Frontal cortex (tissue), 4 donors: ENCODE measurements around the gene CAPN13. TPM values are rescaled to one million over a fixed set of nuclear protein-coding genes. Genes with fewer than 3 reads are reported as not detected.

ENCODE experiments used
- DNase-seq, 2 donors: peaks; one replicate each; pipeline ENCODE4 v3.0.0; 2012; ENCODE audit warnings: low spot score in 2 of 2
- FAIRE-seq: peaks from 2 replicates; lab custom pipeline; 2012; peaks lifted over from hg19 to GRCh38; lab: Jason Lieb, UNC
- total RNA-seq: library from RNA; depleted of rRNA; stranded (reverse); fragments of >200 nt; gene quantifications from one replicate; pipeline ENCODE4 v1.2.3, GENCODE V29; 2014
- donor health status: control.
- donor health status: control.
- donor health status: control.

Gene CAPN13
- total RNA-seq, 1 donor from 2014 or later = not detected

DNA sequence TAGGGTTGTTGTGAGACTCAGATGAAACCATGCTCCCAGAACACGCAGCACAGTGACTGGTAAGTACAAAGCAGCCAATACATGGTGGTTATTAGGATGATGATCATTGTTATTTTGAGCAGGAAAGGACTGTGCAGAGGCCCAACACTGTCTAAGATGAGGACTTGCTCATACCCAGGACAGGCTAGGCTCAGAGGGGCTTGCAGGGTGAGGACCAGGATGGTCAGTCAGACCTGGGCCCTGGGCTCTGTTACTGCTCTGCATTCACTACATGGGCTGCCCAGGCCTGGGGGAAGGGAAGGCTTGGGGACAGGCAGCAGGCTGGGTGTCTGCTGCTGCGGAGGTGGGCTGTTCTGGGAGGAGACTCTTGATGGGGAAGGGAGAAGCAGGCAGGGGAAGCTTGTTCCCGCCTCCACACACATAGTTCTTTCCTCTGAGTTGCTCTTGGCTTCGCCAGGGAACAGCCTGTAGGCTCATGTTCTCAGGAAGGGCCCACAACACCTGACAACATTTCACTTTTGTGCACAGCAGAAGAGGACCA, 17.5 kb downstream of the CAPN13 start:
- no peak for DNase-seq
- FAIRE-seq = no peak

DNA sequence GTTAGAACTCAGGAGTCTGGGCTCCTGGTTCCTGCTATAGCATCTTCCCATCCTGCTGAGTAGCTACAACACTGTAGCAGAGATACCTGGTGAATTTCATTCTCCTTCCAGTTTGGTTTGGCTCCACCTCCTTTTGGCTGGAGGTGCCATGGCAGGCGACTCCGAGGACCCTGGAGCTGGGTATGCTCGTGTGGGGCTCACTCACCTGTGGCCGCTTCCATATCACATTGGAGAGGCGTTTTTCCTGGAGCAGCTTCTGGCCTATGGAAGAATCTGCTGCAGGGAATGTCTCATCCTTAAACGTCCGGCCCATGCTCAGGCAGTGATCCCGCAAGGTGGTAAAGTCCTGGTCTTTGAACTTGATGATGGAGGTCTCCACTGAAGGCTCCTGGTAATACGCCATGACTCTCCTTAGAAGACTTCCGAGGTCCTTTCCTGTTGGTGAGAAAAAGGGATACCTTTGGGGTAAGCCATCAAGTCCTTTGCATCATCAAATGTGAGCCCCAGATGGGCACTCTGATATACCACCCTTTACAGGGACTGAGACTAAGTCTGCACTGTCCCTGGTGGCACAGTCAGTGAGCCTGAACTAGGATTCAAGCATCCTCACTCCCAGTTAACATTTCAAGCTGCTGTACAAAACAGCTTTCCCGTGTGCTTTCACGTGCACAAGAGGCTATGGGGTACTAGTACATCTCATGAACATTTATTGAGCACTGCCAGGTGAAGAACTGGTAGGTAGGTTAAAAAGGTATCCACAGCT, 20.1 kb downstream of the CAPN13 start:
- FAIRE-seq = no peak
- no peak for DNase-seq

DNA sequence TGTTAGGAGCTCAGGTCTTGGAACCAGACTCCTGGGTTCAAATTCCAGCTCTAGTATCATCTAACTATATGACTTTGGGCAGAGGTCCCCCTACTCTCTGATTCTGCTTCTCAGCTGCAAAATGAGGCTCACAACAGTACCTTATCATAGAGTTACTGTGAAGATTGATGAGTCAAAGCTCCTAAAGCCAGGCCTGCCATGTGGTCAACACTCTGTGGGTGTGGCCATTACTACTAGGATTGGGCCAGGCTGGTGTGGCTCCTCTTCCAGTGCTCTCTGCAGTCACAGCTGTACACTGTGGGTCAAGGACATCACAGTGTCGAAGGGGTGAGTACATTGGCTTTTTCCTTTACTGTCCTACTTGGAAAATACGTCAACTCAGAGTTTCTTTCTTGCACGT, 22.6 kb downstream of the CAPN13 start:
- no peak for FAIRE-seq
- no peak for DNase-seq

DNA sequence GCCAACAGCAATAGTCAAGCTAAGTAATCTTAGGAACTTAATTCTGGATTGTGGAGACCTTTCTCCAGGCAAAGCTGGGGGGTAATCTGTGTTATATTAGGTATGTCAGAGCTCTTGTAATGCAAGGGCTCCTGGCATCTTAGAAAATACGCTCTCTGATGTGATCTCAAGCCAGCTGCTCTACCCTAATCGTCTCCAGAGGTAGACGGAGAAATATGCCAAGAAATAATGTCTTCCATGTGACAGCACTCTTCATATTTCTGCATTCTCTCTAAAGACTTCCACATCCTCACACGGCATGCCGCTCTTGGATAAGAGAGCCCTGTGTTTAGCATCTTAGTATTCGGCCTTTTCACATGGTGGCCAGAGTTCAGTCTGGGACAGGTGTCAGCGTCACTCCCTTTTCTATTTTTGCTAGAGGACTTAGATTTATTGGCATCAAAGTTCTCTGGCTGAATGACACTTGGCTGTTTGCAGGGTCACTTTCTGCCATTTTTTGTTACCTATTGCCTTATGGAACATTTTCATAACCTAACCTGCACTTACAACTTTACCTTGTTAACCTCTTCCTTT, 25.2 kb downstream of the CAPN13 start:
- FAIRE-seq (no peak), DNase-seq (no peak)

DNA sequence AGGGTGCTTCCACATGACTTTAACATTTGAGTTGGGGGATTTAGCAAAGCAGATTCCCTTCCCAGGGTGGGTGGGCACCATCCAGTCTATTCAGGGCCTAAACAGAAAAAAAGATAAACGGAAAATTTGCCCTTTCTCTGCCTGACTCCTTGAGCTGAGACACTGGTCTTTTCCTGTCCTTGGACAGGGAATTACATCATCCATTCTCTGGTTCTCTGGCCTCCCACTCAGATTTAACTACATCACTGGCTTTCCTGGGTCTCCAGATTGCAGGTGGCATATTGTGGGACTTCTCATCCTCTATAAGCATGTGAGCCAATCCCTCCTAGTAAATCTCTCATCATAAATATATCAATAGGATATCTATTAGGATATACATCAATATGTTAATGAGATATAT, 25.8 kb downstream of the CAPN13 start:
- FAIRE-seq (no peak), DNase-seq (no peak)

DNA sequence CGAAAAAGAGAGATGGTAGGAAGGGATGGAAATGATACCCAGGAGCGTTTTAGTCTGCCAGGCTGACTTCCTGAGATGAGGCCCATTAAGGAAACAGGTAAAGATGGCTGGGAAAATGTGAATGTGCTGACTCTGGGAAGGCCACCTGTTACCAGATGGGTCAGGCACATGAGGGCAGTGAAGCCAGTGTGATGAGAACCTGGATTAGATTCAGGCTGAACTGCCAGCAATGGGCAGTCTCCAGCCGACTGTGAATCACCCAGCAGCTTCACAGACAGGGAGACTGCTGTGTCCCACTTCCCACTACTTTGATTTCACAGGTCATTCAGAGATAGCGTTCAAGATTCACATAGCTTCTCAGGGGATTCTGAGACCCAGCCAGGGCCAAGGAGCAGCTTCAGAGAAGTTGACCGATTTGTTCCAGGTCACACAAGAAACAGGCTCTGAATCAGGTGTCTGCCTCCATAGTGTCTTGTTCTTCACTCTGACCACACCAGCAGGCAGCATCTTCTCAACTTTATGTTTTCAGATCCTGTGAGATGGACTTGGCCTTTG, 26.4 kb downstream of the CAPN13 start:
- DNase-seq = no peak
- FAIRE-seq = no peak

DNA sequence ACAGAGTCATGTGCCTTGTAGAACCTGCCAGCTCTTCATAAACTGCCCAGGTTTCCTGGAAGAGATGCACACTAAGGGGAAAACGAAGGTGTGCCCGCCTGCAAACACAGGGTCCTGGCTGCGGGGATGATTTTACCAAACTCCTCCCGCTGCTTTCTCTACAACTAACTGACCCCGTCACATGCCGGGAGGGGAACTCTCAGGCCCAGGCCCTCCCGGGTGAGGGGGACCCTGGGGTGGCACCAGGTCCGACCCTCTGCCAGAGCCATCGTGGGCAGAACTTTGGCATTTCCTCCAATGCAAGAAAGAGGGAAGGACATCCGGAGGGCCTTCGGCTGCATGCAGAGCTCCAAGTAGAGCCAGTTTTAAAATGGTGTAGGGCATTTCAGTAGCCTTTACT, 28.6 kb downstream of the CAPN13 start:
- DNase-seq (no peak), FAIRE-seq (no peak)

DNA sequence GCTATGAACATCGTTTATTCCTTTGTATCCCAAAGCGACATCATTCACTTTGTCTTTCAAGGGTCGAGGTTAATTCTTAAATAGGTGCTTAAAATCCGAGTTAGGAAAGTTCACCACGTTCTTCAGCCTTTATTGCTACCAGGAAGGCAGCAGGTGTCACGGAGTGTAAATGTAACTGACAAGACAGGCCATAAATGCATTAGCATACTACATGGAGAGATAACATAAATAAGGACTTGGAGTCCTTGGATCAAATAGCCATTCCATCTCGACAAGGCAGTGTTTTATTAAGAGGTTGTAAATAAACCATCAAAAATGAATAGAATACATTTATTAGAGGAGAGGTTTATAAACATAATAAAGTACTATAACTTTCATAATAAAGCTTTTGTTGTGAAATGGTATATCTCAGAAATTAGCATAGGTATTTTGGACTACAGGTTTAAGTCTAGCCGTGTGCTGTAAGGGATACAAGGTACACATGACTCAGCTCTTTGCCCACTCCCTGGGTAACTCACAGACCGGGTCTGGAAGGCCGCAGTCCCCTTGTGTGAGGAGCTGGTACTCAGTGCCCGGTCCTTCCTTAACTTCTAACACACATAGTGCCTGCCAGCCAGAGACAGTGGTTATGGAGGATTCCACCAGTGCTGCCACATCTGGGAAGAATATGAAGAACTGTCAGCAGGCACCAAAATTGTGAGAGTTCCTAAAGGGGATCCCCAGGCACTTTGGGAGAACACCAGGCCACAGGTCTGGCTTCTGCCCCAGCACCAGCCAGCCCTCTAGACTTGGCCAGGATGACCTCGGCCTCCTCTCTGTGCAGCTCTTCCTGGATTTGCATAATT, 29.4 kb downstream of the CAPN13 start:
- DNase-seq (no peak), FAIRE-seq (no peak)

DNA sequence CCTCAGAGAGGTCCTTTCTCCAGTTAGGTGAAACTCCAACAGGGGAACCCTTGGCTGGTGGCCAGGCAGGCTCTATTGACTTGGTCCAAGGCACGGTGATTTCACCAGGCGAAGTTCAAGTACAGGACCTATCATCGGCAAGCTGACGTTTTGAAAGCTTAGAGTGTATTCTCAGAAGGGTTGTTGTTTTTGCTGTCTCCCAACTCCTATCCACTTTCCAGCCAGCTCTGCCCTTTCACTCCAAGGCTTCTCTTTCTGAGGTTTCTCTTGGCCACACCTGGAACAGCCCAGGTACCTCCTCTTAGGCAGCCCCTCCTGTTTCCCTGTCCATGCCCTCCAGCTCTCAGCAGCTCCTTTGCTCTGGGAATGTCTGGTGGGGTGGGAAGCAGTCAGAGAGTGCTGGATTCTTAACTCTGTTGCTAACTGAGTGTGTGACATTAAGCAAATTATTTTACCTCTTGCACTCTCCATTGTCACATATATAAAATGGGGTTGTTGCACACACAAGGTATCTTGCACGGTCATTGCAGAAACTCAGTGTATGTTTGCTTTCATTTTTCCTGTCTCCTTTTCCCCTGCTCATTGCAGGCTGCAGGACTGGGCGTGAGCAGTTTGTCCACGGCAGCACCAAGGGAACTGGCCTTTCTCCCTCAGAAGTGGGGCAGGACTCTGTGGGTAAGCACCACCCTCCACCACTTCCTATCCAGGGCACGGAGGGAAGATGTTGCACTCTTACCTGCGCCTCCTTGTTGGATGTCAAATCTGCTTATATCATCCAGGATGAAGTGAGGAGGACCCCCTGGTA, 30.2 kb downstream of the CAPN13 start:
- FAIRE-seq = no peak
- no peak for DNase-seq

DNA sequence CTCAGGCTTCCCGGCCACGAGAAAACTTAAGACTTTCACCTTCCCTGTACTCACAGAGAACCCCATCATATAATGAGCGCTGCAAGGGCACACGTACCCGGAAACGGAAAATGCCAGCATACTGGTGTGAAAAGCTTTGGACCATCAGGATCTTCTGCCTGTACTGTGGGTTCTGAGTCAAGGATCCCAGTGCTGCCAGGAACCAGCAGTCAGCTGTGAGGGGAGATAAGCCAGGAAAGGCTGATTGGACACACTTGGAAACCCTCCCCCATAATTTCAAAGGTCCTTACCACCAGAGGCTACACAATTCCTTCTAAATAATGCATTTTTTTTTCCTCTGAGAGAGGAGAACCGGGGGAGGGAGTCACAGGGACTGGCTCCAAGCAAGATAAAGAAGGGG, 31.4 kb downstream of the CAPN13 start:
- DNase-seq = no peak
- FAIRE-seq = no peak

DNA sequence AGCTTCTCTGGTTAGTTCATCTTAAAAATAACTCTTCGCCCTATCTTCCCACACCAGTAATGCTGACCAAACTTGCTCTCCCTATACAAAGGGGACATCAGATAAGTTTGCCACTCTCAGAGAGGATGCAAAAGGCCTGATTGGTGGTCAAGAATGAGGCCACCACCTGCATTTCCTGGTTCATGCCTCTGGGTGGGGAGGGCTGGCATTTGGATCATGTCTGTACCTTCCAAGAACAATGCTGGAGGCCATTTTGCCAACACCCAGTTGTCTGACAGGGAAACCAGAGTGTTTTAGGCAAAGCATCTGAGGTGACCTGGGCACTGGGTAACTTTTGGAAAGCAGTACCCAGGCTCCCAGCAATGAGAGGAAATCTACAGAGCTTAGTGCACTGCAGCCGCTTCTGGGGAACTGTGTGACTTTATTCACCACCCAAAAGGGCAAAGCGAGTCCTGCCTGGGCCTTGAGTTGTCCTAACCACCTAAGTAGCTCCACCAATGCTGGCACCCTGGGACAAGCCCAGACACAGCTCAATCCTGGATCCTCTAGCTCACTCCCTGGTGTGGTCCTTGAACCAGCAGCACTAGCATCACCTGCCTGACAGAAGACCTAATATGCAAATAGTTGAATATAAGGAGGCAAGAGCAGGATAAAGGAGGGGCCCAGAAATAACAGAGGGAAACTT, 35.1 kb downstream of the CAPN13 start:
- no peak for FAIRE-seq

DNA sequence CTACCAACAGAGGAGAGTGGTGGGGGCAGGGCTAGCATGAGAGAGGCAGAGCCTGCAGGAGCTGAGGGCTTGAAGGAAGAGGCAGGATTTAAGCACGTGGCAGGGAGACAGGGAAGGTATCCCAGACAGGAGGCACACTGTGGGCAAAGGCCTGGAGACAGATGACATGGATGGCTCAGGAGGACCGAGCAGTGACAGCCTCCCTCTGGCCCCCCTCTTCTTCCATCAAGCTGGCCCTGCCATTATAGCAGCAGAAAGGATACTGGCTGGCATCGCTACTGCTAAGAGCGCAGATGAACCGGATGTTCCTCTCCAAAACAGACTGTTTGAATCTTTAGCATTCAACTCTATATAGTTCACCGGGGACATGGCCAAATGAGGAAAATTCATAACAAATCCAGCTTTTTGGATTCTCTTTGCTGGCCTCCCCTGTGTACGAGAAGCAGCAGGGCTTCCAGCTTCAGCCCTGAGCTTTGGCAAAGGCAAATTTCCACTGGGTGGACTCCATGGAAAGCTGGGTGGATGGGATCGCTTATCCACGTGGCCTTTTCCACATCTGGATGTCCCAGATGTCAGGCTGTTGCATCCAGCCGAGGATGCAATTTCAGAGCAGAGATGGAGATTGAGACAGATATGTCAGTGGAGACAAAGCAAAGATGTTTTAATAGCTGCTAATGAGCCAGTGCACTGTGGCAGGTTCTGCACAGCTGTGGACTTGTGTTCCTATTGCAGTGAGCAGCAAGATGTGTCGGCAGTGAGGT, 36.2 kb downstream of the CAPN13 start:
- DNase-seq (no peak), FAIRE-seq (no peak)

More for the DNA sequence above, 35.1 kb downstream of the CAPN13 start:
- DNase-seq = no peak

DNA sequence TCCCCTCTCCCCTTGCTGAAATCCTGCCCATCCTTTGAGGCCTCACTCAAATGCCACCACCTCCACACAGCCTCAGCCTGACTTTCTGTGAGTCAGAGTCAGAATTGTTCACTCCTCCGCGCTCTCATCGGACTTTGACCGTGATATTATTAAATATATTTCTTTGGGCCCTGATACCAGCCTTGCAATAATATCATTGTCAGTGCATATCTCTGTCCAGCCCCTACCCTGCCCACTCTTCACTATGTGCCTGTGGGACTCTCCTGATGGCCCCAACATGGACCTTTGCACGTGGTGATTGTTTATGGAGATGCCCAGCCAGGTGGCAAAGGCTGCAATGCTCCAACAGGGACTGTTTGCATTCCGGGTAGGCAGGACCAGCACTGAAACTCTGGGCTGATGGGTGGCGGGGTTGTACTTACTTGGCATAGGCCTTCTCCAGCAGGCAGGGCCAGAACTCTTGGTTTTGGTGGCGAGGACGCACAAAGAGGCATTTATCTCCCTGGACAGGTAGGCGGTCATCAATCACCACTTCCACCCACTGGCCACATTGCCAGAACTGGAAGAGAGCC, 37.3 kb downstream of the CAPN13 start:
- no peak for DNase-seq
- FAIRE-seq = no peak

DNA sequence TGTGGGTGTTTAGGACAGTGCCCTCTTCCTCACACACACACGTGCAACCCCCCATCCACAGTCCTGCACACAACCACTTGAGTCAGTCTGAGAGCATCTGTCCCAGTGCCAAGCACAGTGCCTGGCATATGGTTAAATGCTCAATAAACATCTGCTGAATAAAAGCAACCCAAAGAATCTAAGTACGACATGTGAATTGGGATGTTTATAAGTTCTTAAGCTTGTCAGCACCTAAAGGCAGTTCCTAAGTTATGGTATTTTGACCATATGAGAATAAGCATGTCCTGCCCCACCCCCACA, 37.8 kb downstream of the CAPN13 start:
- FAIRE-seq (no peak), DNase-seq (no peak)

DNA sequence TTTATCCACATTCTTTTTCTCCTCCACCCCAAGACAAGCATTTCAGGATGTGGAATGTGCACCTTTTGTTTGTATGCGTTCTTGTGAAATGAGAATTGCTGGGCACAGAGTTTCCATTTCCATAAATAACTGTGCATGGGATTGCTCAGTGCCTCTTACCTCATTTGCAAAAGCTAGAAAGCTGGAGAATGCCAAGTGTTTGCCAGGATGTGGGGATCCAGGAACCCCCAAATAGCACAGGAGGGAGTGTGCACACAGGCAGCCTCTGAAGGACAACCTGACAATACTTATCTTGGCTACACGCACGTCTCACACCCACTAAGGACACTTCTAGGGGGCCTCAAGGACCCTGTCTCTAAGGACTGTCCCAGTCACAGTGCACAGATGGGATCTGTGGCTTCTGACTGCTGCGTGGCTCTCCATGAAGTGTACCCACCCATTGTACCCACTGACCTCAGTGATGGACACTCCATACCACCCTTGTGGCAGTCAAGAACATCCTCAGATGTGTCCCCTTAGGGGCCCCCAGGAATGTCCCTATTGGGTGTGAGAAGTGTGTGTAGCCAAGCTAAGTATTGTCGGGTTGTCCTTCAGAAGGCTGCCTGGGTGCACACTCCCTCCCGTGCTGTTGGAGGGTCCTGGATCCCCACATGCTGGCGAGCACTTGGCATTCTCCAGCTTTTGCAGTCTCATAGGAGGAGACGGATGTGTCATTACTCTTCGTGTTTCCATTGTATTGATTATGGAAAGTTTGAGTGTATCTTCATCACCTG, 38.4 kb downstream of the CAPN13 start:
- DNase-seq = no peak
- FAIRE-seq = no peak

DNA sequence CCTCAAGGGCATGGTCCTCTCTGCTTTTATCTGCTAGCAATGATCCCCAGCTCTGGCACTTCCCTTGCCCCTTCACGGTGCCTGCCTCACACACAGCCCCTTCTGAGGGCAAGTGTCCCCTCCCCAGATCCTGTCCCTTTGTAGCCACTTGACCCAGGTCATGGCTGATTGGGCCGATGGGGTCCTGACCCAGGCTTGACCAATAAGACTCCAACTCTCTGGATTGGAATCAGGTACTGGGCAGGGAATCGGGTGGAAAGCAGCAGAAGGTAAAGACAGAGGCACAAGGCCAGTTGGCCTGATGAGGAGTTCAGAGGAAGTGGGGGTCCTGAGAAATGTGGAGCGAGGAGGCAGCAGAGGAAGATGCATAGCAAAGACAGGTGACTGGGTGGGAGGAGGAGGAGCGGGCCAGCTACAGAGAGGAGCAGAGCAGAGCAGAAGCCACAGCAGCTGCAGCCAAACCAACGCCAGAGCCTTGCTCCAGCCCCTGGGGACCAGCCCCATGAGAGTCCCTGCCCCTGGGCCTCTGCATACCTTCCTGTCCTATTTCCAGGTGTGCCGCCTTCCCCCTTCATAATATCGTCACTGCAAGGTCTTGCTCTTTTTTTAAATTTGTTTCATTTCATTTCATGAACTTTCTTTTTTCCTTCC, 39.1 kb downstream of the CAPN13 start:
- FAIRE-seq = no peak

DNA sequence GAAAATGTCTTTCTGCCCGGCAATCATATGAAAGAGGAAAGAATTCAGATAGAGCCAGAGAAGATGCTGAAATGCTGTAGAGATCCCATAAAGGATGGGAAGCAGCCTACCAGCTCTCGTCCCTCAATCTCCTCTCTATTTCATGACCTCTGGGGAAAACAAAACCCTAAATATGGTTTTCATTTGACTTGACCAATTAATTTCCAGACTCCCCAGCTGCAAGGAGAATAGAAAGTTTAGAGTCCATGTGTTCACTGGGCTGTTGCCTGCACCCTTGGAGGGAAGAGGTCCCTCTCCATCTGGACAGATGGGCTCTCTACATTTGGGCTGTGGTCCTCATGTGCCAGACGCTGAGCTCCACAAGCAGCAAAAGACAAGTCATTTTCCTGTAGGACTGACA, 40.6 kb downstream of the CAPN13 start:
- DNase-seq = no peak
- no peak for FAIRE-seq

More for the DNA sequence above, 39.1 kb downstream of the CAPN13 start:
- DNase-seq = no peak
